ENCODE measurements around the gene TMEM126B.
A peak's percentile ranks its signal among the peaks of the same experiment; 100 is the strongest.
"Not testable (repeated sequence)": the region's sequence is repeated elsewhere in the genome, so short reads cannot be mapped to it uniquely, and the experiment has no call there.

TMEM126B gene

GRCh38 chr11:85627998-85628770, at the start of gene TMEM126B:
Gene TMEM126B, plus strand, starts transcription at chr11:85628593. Its CDS starts 15 bp downstream, at chr11:85628608.
- DNase-seq (ENCODE audit: low read depth in 2 of 2) = peak; percentile 91 to 94

GRCh38 chr11:85582111-85582510, 46.3 kb upstream of the TMEM126B start:
- DNase-seq (ENCODE audit: low read depth in 2 of 2) = no peak

GRCh38 chr11:85589373-85589772, 39.0 kb upstream of the TMEM126B start:
- DNase-seq (ENCODE audit: low read depth in 2 of 2) = no peak

GRCh38 chr11:85590848-85591483, 37.4 kb upstream of the TMEM126B start:
- no peak for DNase-seq (ENCODE audit: low read depth in 2 of 2)

GRCh38 chr11:85595285-85595884, 33.0 kb upstream of the TMEM126B start:
- DNase-seq (ENCODE audit: low read depth in 2 of 2) = no peak

GRCh38 chr11:85596886-85597285, 31.5 kb upstream of the TMEM126B start:
- DNase-seq (ENCODE audit: low read depth in 2 of 2) = no peak

- DNase-seq (ENCODE audit: low read depth in 2 of 2) = no peak
Observed at GRCh38 chr11:85599083-85599482, 29.3 kb upstream of the TMEM126B start.

GRCh38 chr11:85602526-85603213, 25.7 kb upstream of the TMEM126B start:
- DNase-seq (ENCODE audit: low read depth in 2 of 2) = no peak

GRCh38 chr11:85603220-85603619, 25.2 kb upstream of the TMEM126B start:
- no peak for DNase-seq (ENCODE audit: low read depth in 2 of 2)

GRCh38 chr11:85606237-85606636, 22.2 kb upstream of the TMEM126B start:
- DNase-seq (ENCODE audit: low read depth in 2 of 2) = not testable (repeated sequence)

- DNase-seq (ENCODE audit: low read depth in 2 of 2) = not testable (repeated sequence)
Observed at GRCh38 chr11:85608621-85609020, 19.8 kb upstream of the TMEM126B start.

GRCh38 chr11:85609286-85609685, 19.1 kb upstream of the TMEM126B start:
- not testable (repeated sequence) for DNase-seq (ENCODE audit: low read depth in 2 of 2)

GRCh38 chr11:85611643-85612042, 16.8 kb upstream of the TMEM126B start:
- DNase-seq (ENCODE audit: low read depth in 2 of 2) = not testable (repeated sequence)

GRCh38 chr11:85619499-85619898, 8.9 kb upstream of the TMEM126B start:
- no peak for DNase-seq (ENCODE audit: low read depth in 2 of 2)

- no peak for DNase-seq (ENCODE audit: low read depth in 2 of 2)
Observed at GRCh38 chr11:85620256-85620655, 8.1 kb upstream of the TMEM126B start.

- DNase-seq (ENCODE audit: low read depth in 2 of 2) = no peak
Observed at GRCh38 chr11:85626496-85626895, 1.9 kb upstream of the TMEM126B start.

- DNase-seq (ENCODE audit: low read depth in 2 of 2) = no peak
Observed at GRCh38 chr11:85627332-85627997, 928 bp upstream of the TMEM126B start, which contains the start of gene DLG2. Gene DLG2, minus strand, starts transcription at chr11:85627344.

- peak in 1 of 2 donors; percentile 28 for DNase-seq (ENCODE audit: low read depth in 2 of 2)
Observed at GRCh38 chr11:85628771-85629341, 463 bp downstream of the TMEM126B start.

GRCh38 chr11:85634747-85635146, 6.4 kb downstream of the TMEM126B start:
- DNase-seq (ENCODE audit: low read depth in 2 of 2) = no peak

- no peak for DNase-seq (ENCODE audit: low read depth in 2 of 2)
Observed at GRCh38 chr11:85643191-85643614, 14.8 kb downstream of the TMEM126B start.

- DNase-seq (ENCODE audit: low read depth in 2 of 2) = no peak
Observed at GRCh38 chr11:85647078-85647477, 18.7 kb downstream of the TMEM126B start.

Data from stimulated activated CD4-positive, alpha-beta T cell treated with anti-CD3 and anti-CD28 coated beads, Interleukin-1b, Interleukin-23, amount 100 ng/mL, for 4 hours (primary cell).